NCI-H2227 treated with DMSO at 0.1 percent for 48 hours (cell line): ENCODE results near the gene TMOD4.

Source experiments
- DNase-seq: peaks from one replicate; lab custom pipeline; 2025; lab: John Stamatoyannopoulos, UW

The TMOD4 gene

GRCh38 chr1:151175041-151175741, 590 bp downstream of the TMOD4 start:
- DNase-seq: no peak

GRCh38 chr1:151171190-151171589, 4.6 kb downstream of the TMOD4 start:
- DNase-seq: no peak

DNA sequence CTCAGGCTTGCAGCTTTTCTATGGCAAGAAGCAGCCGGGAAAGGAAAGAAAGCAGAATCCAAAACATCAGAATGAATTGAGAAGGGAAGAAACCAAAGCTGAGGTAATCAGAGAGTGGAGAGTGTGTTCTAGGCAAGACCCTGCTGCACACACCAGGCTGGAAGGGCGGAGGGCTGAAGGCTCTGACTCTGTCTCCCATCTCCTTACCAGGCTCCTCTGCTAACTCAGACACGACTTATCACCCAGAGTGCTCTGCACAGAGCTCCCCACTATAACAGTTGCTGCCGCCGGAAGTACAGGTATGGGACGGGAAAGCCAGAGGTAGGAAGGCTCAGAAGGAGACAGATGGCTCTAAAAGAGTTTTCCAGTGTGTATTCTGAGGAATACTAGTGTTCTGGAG, 8.7 kb downstream of the TMOD4 start:
- DNase-seq: no peak

DNA sequence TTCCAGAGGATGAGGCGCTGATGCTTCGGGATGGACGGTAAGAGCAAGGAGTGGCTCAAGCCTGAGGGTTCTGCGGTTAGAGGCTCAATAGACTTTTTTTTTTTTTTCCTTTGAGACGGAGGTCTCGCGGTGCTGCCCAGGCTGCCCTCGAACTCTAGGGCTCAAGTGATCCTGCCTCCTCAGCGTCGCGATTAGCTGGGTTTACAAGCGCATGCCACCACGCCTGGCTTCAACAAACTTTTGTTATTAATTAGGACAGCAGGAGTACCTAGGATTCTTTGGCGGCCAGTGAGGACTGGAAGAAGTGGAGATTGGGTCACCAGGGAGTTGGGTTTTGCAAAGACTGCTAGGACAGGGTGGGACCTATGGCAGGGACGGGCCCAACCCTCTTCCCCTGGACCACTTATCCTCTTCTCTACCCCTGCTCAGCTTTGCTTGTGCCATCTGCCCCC, 9.2 kb downstream of the TMOD4 start:
- DNase-seq: no peak

GRCh38 chr1:151165738-151166504, 9.9 kb downstream of the TMOD4 start, which contains the start of the genes LYSMD1 and SCNM1:
LYSMD1 (minus strand) TSS chr1:151165902; CDS start chr1:151165258, 644 bp downstream.
SCNM1 (plus strand) TSS chr1:151166144; CDS start chr1:151166153, 9 bp downstream.
- peak; percentile 97 for DNase-seq

DNA sequence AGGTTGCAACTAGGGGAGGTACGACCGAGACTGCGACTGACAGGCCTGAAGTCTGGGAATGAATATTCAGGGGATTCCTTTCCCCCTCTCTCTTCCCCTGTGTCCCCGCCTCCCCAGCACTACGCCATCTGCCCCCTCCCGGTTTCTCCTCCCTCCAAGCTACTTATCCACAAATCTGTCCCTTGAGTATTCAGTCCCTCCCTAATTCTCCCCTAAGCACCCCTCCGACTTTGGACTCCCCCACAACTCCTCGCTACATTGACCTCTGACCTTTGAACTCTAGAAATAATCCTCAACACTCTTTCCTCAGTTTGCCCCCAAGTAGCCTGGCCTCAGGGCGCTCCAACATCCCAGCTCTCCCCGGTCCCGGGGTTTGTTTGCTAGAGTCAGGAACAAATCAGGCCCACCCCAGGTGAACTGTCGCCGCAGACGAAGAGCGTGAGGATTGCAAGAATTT, 10.5 kb downstream of the TMOD4 start:
- peak; percentile 80 for DNase-seq

DNA sequence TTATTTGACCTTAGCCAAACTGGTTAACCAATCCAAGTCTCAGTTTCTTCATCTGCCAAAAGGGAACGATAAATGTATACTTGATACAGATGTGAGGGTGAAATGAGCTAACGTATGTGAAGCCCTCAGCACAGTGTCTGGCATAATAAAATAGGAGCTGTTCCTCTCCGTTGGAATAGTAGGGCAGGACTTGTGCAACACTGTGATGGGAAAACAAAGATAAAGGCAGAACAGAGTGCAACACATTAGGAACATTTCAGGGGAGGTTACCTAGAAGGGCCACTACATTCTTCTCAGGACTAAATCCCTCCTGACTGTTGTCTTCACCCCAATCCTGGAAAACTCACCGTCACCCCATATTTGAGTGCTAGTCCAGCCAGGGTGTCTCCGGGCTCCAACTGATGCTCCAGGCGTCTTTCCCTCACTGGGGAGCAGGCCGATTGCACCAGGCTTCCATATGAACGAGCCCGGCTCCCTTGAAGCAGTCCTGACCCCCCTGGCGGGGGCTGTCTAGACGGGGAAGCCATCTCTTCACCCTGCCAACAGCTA, 11.0 kb downstream of the TMOD4 start:
- no peak for DNase-seq

DNA sequence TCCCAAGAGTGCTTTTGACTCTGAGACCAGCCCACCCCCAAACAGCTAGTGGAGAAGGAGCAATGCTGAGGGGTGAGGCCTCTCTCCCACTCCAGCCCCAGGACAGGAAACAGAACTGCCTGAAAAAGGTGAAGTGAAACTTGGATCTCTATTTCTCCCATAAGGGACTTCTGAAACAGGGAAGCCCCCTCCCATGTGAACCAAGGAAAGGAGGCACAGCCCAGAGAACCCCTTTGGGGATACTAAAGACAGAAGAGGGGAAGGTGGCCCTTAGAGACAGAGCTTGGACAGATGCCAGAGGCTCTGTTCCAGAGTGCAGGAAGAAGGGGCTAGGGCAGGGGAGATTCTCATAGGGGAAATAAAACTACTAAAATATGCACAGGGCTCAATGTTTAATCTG, 16.4 kb downstream of the TMOD4 start:
- no peak for DNase-seq

DNA sequence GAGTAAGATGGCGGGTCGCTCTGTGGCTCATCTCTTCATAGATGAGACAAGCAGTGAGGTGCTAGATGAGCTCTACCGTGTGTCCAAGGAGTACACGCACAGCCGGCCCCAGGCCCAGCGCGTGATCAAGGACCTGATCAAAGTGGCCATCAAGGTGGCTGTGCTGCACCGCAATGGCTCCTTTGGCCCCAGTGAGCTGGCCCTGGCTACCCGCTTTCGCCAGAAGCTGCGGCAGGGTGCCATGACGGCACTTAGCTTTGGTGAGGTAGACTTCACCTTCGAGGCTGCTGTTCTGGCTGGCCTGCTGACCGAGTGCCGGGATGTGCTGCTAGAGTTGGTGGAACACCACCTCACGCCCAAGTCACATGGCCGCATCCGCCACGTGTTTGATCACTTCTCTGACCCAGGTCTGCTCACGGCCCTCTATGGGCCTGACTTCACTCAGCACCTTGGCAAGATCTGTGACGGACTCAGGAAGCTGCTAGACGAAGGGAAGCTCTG, 17.0 kb downstream of the TMOD4 start:
- DNase-seq: no peak

- DNase-seq: no peak
These were observed 17.5 kb downstream of the TMOD4 start for GRCh38 chr1:151158326-151158725.

DNA sequence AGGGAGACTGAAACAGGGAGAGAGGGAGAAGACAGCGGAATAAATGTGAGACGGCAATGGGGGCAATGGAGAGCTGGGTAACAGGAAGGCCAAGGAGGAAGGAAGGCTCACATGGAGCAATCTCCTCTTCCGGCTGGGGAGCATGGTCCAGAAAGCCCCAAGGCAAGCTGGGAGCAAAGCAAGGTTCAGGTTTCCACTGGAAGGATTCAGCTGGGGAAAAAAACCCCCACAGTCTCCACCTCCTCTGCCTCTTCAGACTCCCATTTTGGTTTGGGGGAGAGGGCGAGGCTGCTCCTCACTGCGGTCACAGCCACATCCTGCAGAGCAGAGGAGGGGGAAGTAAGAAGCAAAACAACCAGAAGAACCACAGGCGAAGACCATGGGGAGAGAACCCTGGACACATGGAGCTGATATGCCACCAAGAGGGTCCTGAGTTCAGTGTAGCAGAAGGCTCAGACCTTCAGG, 18.7 kb downstream of the TMOD4 start:
- DNase-seq: no peak

- DNase-seq: no peak
These were observed 19.3 kb downstream of the TMOD4 start, which contains the start of gene TNFAIP8L2 for GRCh38 chr1:151156515-151156819. TNFAIP8L2 (plus strand) TSS chr1:151156649; CDS start chr1:151158698, 2,049 bp downstream.

DNA sequence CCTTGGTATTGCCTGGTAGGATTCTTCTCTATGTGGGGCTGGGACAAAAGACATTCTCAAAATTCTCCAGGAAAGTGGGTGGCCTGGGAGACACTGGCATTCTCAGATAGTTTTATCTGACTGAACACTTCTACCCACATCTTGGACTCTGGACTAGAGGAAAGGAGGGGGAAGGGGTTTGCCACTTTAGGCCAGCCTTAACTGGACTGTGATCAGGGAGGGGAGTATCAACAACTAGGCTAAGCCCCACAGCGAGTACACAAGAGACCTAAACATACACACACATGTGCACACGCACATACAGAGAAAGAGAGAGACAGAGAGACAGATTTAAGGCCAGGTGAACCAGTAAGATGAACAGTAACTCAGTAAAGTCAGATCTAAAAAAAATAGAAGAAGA, 28.1 kb downstream of the TMOD4 start:
- DNase-seq: no peak

DNA sequence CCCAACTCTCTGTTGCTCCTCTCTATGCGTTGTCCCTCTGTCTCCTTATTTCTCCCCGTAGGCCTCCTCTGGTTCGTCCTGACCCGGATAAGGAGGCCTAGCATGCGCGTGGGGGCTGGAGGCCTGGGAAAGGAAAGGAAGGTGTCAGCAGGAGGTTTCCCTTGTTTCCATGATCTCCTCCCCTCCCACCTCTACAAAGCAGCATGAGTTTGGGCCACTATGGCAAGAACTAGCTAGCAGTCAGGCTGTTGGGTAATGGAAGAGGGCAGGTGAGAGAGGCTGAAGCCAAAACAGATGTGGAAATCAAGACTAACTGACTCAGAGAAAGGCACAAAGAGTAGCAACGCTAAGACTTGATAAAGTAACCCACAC, 28.7 kb downstream of the TMOD4 start:
- no peak for DNase-seq

- peak; percentile 92 for DNase-seq
These were observed 29.2 kb downstream of the TMOD4 start, which contains the start of gene SEMA6C for GRCh38 chr1:151146412-151147131. SEMA6C (minus strand) TSS chr1:151146631; CDS start chr1:151142621, 4,010 bp downstream.

GRCh38 chr1:151146072-151146411, 29.7 kb downstream of the TMOD4 start:
- DNase-seq: no peak

DNA sequence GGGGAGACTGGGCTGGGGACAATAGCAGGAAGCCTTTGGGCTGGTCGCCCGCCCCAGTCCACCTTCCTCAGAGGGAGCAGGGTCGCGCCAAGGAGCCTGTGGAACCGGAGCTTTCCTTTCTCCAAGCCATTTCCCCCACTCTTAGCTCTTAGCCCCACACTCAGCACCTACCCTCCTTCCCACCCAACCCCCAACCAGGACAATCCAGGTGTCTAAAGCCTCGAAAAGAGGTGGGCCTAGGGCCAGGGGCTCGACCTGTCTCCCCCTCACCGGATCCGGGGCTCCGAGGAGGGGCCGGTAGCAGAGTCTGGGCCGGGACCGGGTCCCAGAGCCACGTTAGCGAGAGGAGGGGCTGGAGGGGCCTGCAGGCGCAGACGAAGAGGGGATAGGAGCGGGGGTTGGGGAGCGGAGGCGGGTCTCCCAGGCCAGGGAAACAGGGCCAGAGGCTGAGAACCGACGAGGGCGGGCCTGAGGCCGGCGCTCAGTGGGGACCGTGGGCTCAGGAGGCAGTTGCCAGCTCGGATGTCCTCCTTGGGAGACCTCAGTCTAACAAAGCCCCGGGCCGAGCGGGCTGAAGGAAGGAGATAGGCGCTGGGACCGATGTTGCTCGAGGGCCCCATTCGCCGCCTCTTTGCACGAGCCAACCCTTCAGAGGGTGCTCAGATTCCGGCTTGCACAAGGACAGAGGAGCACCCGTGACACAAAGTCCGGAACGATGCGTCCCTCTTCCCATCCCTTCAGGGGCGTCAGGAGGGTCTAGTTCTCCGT, 30.3 kb downstream of the TMOD4 start:
- no peak for DNase-seq

GRCh38 chr1:151144474-151145303, 31.1 kb downstream of the TMOD4 start:
- no peak for DNase-seq

- no peak for DNase-seq
These were observed 31.8 kb downstream of the TMOD4 start for GRCh38 chr1:151143986-151144385.

DNA sequence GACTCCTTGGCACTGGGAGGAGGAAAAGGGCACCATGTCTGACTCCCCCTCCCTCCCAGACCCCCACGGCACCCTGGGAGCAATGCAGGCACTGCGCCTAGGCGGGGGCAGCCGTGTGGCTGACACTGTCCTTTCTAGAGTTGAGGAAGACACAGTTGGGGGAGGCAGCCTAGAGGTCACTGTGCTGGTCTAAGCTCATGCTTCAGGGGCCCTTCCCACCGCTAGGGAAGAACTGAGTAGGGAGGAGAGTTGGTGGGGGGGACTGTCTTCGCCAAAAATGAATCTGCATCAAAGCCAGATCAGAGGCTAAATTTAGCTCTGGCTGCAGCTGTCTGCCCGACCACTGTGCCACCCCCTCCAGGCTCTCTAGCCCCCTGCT, 32.7 kb downstream of the TMOD4 start:
- DNase-seq: no peak
